NK-92 treated with Interleukin-12 subunit alpha and Interleukin-12 subunit beta, amount 100 ng/mL, for 24 hours (cell line): ENCODE measurements around the gene CCDC154.

Source experiments
- DNase-seq: peaks from one replicate; lab custom pipeline; 2025; lab: John Stamatoyannopoulos, UW

CCDC154 gene

GRCh38 chr16:1420111-1420539 is 24.2 kb downstream of the CCDC154 start:
- DNase-seq = no peak

DNA sequence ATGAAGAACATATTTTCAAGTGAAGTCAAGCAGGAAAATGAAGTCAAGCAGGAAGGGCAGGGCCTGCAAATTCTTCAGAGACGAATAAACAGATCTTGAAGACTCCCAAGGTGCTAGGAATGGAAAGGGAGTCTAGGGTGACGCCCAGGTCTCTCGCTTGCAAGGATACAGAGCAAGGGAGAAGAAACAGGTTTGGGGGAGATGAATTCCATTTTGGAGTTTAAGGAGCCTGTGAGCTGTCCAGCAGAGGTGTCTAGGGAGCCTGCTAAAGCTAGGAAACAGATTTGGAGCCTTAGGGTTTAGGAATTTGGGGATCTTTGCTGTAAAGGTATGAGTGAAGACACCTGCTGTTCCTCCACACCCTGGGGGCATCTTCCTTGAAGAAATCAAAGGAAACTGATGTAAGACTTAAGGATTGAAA is 27.8 kb downstream of the CCDC154 start:
- no peak for DNase-seq

DNA sequence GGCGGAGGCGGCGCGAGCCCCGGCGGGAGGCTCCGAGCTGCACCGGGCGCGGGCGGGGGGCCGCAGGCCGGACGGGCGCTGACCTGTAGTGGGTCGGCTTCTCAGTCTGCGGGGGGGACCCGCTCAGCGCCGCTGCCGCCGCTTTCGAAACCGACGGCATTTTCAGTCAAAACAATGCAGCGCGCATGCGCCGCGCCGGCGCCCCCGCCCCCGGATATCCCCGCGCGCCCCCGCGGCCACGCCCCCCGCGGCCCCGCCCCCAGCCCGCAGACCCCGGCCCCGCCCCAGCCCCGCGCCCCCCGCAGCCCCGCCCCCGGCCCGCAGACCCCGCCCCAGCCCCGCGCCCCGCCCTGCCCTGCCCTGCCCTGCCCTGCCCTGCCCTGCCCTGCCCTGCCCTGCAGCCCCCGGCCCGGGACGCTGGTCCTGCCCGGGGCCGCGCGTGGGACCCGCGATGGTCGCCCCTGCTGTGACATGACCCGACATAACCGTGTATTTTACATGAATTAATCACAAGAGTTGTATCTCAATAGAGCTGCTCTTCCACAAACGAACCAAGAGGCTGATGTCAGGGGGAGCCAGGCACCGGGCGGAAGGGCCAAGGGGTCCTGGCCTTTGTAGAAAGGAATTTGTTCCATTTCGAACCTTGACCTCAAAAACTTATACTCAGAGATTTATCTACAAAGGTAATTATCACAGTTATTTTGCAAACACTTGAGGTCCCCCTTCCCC is 29.7 kb downstream of the CCDC154 start, which contains the start of gene UNKL:
Gene UNKL (minus strand): TSS at position 173 of the 729 bp plus-strand sequence. CDS start 13 bp downstream, at position 160.
- DNase-seq = peak; percentile 69

- no peak for DNase-seq
Measured at GRCh38 chr16:1413684-1414531, 30.4 kb downstream of the CCDC154 start.

GRCh38 chr16:1412847-1413246 is 31.5 kb downstream of the CCDC154 start:
- DNase-seq = no peak

GRCh38 chr16:1408171-1408837 is 36.1 kb downstream of the CCDC154 start:
- peak; percentile 83 for DNase-seq

DNA sequence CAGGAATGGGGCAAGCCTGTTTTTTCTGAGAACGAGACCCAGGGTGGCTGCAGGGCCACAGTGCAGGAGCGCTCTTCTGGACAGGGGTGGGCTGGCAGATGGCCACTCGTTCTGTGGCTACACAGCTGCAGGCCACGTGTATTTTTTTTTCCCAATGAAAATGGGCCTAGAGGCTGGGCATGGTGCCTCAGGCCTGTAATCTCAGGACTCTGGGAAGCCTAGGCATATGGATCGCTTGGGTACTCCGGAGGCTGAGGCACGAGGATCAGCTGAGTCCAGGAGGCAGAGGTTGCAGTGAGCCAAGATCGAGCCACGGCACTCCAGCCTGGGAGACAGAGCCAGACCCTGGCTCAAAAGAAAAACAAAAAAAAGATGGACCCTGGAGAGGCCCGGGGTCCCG is 36.6 kb downstream of the CCDC154 start:
- no peak for DNase-seq

DNA sequence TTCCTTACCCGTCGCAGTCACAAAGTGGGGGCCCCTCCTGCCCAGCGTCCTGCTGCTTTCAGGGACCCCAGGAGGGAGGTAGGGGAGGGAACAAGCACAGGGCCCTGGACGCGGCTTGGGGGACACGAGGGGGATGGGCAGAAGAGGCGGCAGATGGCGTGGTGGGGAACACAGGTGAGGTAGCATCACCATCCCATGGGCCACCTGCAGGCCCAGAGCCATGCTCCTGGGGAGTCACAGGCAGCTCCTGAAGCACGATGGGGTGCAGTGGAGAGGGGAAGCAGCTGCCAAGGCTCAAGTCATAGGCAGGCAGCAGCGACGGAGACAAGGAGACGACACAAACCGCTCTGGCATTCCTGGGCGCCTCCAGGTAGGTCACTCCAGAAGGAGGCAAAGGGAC is 40.6 kb downstream of the CCDC154 start:
- DNase-seq = no peak

DNA sequence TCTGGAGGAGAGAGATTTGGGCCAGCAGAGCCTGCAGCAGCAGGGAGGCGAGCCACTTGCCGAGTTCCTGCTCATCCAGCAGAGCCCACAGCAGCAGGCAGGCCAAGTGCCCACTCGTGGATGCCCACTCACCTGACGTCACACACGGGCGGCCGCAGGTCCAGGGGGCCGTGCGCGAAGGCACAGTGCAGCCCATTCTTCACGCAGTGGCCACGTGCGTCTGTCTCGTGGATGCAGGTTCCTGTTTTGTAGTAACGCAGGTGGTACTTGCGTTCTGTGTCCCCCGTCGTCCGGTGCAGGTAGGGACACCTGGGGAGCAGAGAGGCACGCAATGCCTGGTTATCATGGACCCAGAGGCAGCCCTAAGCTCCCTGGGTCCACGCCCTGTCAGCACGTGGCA is 41.3 kb downstream of the CCDC154 start:
- no peak for DNase-seq

DNA sequence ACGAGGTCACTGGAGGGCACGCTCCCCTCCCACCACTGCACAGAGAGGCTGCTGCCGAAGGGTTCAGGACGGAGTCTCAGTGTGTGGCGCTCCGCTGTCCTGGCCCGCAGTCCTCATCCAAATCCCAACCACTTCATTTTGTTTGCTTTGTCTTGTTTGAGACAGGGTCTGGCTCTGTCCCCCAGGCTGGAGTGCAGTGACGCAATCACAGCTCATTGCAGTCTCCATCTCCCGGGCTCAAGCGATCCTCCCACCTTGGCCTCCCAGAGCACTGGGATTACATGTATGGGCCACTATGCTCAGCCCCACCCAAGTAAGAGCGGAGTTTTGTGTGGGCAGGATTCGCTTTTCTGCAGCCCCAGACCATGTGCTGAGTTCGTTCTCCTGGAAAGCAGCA is 42.6 kb downstream of the CCDC154 start:
- no peak for DNase-seq

DNA sequence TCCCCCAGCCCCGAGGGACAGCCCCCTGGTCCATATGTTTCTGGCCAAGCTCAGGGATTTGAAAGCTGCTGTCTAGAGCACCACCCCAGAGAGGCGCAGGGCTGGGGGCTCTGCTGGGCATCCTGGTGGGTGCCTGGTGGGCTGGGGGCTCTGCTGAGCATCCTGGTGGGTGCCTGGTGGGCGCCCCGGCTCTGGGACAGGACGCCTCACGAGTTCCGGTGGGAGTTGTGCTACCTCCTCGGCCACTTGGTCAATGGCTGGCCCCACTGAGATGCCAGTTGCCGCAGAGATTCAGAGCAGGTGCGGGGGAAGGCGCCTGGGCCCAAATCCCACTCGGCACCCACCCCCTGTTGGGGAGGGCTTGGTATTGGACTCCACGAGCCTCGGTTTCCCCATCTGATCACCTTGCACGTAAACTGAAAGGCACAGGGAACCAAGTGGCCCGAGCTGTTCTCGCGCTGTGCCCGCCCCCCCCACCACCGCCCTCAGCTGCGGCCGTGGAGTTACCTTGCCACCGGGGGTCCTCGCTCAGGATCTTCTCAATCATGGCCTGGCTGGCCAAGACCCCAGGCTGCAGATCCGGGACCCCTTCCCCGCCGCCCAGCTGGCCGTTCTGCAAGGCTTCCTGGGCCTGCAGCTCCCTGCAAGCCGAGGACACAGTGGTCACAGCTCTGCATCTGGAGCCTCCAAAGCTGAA is 43.1 kb downstream of the CCDC154 start:
- no peak for DNase-seq

DNA sequence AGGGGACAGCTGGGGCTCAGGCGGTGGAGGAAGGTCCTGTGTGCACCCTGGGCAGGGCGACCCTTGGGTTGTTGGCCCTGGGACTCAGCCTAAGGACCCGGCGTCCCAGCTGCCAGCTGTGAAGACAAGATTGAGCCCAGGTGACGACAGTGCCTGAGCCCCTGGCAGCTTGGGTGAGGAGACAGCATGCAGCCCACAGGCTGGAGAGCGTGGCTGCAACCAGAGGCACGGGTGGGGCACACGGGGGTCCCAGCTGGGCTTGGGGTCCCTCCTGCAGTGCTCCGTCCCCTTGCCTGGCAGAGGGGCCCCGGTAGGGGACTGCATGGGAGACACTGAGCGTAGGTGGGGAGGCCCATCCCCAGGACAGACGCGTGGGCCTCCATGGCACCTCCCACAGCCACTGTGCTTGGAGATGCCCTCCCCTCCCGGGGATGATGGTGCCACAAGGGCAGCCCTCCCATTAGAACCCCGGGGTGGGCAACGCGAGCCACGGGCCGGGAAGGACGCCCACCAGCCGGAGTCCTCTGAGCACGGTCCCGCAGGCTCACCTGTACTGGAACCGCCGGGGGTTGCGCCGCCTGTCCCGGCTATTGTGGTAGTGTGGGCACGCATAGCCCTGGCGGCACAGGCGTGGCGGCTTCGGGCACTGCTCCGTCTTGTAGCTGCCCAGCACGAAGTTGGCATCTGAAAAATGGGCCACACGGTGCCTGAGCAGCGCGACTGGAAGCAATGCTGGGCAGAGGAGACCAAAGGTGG is 45.4 kb downstream of the CCDC154 start:
- DNase-seq = no peak

DNA sequence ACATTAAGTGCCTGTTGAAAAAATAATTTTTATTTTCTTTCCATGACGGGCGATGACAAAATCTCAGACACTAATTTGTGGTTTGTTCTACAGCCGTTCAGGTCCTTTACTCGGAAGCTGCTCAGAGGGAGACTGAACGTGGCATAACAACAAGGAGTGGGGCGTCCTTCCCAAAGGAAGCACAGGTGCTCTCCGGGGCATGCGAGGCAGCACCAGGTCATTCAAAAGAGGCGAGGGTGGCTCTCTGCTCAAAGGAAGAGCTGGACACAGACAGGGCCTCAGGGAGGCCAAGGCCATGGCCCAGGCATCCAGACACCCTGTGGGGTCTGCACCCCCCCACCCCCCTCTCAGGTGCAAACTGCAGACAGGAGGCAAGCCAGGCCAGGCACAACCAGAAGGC is 46.0 kb downstream of the CCDC154 start:
- no peak for DNase-seq

DNA sequence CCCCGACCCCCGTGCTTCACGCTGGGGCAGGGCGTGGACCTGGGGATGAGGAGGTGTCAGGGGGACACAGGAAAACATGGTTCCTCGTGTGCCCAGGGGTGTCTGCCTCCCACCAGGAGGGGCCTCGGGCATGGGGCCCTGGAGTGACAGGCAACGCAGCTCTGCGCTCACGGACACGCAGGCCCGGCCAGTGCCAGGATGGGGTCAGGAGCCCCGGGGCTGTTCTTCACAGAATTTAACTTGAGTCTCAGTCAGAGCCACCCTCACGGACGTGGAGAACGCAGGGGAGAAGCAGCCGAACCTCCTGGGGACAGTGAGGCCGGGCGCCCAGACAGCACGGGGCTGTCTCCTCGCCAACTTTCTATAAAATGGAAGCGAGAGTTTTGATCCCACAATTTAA is 46.6 kb downstream of the CCDC154 start:
- no peak for DNase-seq

- DNase-seq = no peak
Measured at GRCh38 chr16:1395444-1396031, 48.8 kb downstream of the CCDC154 start.

DNA sequence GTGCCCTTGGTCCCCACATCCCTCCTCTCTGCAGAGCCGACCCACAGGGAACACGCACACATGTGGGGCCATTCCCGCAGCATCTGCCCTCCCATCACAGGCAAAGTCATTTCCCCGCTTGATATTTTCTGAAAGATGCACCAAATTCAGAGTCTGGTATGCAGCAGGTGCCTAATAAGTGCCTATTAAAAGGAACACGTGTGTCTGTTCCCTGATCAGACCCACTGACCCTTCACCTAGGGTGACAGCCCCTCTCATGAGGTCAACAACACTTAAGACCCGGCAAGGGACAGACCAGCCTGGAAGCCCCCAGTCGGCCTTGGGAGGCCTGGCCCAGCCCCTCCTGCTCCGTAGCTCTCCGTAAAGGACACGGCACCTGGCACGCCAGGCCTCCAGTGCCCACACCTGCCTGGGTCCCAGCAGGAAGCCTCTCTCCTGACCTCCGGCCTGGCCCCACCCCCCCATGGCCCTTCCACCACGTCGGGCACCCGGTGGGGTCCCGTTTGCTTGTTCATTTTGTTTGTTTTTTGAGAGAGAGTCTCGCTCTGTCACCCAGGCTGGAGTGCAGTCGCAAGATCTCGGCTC is 49.9 kb downstream of the CCDC154 start:
- no peak for DNase-seq

DNA sequence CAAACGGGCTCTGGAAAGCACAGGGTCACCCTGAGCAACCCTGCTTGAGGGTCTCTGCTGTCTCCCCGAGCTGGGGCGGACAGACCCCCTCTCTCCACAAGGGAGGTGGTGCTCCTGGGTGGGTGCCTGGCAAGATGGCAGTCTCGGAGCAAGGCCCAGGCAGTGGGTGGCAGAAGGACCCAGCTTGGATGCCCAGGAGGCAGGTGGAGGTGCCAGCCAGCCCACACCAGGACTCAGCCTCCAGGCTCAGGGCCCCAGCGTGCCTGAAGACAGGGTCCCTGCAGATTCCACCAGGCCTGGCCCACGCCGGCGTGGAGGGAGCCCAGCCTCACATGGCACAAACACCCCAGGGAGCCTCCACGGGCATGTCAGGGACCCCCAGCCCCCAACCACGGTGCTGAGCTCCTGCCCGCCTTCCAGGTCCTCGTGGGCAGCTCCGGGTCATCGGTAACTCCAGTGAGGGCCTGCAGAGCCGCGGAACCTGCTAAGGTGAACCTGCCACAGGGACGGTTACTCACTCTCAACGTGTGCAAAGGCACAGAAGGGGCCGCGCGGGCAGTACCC is 50.7 kb downstream of the CCDC154 start:
- no peak for DNase-seq

DNA sequence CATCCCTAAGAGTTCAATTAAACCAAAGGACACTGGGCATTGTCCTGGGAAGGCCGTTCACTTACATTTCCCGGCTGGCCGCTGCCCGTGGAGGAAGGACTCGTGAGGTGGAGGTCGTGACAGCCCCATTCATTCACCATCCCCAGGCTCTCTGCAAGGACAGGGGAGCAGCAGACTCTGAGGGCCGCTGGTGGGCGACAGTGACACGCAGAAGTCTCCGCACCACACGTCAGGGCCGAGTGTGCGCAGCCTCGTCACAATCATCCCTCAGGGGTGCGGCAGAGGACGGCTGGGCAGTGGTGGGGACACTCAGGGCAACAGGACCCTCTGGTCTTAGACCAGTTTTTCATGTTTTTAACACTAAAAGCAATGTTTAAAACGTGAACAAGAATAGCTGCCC is 51.5 kb downstream of the CCDC154 start:
- DNase-seq = no peak

- no peak for DNase-seq
Measured at GRCh38 chr16:1390239-1390779, 54.0 kb downstream of the CCDC154 start.

DNA sequence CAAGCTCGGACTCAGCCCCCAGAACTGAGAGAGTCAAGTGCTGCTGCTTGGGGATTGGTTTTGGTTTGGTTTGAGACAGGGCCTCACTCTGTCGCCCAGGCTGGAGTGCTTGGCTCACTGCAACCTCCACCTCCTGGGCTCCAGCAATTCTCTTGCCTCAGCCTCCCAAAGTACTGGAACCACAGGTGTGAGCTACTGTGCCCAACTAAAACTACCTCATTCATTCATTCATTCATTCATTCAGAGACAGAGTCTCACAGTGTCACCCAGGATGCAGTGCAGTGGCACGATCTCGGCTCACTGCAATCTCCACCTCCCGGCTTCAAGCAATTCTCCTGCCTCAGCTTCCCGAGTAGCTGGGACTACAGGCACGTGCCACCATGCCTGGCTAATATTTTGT is 54.6 kb downstream of the CCDC154 start:
- DNase-seq = no peak
